GM21529 (cell line): ENCODE results near the gene CRIM1.

Experiments
- ATAC-seq: cut with Tn5 transposase; IDR thresholded peaks from one replicate; pipeline ENCODE4 v1.9.1; 2021; ENCODE audit not compliant: unreplicated experiment

Gene CRIM1

DNA sequence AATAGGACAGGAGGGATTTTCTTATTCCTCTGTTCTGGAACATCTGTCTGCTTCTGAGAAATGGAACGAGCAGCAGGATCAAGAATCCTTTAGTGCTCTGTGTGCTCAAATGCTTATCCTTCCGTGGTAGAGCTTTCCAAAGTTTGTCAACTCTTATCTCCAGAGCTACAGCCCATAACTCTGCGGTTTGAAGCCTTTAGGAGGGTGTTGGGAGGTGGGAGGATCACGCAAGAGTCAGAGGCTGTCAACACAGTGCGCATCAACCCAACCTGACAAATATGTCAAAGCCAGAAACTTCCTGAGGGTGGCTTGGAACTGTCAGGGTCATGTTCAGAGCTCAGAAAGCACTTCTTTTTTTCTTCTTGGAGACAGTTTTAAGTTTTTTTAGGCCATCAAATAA, 95.9 kb downstream of the CRIM1 start:
- ATAC-seq = no peak

DNA sequence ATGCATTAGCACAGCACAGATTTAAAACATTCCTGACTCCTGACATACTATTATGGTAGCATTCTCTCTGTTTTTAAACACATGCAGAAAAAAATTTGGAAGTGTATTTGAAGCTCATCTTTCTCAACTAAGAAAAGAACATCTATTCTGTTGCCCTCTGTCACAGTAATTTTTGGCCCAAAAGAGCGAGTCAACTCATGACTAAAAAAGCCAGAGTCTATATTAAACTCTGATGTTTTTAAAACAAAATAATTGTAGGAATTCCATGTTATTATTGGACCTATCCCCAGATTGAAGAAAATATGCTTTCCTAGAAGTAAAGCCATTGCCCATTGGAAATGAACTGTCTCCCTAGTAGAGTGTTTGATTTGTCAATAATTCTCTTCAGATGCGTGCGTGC, 96.7 kb downstream of the CRIM1 start:
- no peak for ATAC-seq

DNA sequence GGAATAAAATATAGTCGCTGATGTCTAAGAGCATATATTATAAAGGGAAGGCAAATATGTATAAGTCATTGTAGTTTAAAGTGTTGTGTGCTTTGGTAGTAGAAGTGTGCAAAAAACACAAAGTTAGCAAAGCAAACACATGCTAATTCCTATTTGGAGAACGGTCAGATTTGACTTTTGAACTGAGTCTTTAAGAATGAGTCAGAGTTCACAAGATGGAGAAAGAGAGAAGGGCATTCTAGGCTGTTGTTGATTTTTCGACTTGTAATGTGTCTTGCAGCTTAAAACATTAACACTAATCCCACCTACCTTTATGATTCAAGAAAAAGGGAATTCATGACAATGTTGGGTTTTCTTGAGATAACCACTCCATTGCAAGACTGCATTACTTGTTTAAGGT, 98.1 kb downstream of the CRIM1 start:
- ATAC-seq = no peak

DNA sequence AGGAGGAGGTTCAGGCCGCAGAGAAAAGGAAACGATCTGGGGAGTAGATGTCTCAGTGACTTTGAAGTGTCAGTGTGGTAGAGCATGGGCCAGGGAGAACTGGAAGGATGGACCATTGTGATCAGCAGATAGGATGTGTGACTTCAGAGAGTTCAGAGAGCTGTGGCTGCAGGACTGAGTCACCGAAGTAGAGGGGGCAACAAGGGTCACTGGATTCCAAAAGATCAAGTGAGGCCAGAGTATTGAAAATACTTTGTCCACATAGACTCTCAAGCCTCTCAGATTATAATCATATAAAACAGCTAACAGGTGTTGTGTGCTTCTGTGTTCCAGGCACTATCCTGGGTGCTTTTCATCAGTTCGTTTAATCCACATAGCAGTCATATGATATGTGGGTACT, 99.4 kb downstream of the CRIM1 start:
- no peak for ATAC-seq

DNA sequence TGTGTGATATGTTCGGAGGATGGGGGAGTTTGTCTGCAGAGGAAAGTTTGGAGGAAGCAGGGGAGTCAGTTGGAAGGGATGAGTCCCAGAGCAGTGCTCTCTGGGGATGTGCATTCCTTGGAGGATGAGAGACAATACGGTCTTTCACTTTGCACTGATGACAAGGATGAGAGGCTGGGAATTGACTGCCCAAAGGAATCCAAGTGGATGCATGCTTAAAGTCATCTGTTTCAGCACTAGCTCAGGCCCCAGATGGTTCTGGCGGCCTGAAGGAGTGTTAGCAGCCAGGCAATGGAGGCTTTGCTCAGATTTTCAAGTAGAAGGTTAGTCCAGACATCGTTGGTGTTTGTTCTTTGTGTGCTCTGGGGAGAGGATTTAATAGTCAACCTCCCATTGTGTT, 100.2 kb downstream of the CRIM1 start:
- ATAC-seq = no peak

DNA sequence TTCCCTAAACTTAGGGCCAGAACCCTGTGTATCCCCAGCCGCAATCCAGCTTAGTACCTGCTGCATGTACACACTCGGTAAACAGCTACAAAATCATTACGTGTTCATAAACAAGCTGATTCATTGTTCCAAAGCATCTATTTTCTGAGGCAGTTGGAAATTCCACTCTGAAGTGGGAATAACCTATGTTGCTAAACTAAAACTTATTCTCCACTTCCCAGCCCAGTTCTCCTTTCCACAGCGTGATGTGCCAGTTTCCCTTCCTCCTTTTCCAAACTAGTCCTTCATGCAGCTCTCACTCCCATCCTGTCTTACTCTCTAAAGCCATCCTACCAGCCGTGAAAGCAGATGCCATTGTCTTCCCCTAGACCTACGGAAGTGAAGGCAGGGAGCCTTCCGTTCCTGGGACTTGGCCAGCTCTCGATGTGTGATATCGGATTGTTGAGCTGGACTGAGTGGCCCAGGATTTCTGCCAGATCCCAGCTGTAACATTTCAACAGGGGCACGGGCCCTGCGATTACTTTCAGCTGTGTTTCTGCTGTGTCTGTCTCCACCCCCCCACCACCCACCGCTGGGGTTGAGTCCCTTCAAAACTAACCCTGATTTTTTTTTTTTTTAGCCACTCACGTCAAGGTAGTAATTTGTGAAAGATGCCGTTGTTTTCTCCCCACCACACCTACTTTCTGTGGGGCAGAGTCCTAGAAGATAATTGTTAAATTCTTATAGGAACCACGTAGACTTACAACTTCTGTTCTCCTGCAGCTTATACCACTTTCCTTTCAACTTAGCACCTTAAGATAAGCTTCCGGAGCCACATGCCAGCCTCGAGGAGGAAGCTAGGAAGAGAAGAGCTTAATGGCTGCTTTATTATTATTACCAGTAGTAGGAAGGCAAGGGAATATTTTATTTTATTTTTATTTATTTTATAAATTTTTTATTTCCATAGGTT, 100.9 kb downstream of the CRIM1 start:
- ATAC-seq = no peak

DNA sequence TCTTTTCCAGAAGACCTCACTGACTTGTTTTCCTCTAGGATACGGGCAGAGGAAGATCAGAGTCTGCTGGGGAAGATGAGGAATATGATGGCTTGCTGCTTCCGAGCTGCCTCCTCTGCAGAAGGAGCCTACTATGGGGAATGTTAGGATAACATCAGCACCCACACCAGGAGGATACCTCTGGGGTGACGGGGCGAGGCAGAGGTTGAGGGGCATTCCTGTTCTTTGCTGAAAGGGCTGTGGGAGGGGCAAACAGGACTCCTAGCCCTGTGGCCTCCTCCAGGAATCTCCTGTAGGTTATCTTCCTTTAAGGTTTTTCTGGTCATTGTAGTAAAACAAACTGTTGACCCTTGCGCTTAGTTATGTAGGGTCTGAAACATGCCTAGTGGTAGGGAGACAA, 102.5 kb downstream of the CRIM1 start:
- no peak for ATAC-seq

DNA sequence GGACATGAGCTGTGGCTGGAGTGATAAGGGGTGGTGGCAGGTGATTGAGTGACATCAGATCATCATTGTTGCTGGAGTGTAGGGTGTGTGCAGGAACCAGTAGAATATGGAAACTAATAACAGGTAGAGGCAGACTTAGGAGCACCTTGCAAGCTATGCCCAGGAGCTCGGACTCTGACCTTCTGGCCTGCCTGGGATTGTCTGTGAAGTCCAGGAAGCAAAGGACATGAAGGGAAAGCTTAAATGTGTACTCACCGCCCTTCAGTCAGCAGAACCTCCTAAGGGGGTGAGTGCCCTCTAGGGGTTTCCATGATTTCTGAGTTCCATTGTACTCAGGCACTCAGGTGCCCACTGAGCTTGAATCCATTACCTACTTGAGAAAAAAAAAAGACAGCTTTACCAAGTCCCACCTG, 104.2 kb downstream of the CRIM1 start:
- no peak for ATAC-seq

DNA sequence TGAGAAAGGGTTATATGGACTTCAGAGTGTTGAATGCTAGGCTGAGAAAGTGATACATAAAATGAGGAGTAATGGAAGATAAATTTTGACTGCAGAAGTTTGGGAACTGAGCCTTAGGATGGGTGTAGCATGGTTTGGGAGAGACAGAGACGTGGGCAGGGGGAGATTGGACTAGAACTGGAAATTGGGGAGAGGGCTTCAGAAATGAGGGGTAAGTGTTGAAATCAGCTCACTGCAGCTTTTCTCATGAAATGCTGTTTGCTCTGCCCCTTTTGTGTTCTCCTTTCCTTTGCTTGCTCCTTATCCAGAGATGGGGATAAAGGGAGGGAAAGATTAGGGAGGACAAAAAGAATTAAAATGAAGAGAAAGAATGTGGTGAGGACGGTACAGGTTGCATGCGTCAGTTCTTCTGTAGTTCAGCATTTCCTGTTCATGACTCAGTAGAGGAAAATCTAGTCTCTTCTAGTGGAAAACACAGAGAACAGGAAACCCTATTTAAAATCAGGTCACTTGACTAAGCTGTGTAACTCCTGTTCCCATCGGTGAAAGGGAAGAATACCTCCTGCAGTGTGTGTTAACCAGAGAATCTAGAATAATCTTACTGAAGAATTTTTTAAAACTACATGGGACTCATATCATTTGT, 105.6 kb downstream of the CRIM1 start:
- ATAC-seq = peak; percentile 78

DNA sequence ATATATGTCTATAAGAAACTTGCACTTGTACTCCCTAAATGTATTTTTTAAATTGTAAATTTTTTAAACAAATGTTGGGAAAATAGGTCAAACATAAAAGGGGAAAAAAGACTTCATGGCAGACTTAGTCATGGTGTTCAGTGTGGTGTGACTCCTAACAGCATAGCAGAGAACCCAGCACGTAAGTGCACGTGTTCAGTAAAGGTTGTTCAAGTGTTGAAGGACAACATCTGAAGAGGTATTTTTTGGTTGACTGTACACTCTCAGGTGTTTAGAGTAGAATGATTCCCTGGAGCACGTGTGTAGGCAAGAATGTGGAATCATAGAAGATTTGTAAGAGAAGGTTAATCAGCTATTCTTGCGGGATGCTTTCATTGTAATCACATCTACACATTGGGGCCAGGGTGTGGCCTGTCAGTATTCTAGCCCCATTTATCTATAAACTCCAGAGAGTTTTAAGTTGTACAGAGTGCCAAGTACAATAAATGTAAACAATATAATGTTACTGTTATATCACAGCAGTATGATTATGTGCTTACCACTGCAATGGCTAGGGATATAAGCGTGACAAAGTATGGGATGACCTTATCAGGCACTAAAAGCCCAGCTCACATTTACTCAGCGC, 106.8 kb downstream of the CRIM1 start:
- no peak for ATAC-seq

DNA sequence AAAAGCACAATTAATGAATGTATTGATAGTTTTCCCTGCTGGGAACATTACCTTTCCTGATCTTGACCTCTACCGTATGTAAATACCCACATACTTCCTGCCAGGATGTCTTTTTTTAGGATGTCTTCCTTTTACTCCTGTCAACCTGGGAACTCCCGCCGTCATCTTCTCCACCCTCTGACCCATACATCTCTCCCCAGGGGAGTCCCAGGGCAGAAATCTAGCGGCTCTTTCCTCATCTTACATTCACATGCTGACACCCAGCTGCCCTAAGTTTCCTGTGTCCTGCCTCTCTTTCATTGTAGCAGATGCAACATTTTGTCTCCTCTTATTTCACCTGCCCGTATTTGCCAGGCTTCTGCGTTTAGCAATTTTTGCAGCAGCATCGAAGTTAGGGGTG, 107.8 kb downstream of the CRIM1 start:
- no peak for ATAC-seq

DNA sequence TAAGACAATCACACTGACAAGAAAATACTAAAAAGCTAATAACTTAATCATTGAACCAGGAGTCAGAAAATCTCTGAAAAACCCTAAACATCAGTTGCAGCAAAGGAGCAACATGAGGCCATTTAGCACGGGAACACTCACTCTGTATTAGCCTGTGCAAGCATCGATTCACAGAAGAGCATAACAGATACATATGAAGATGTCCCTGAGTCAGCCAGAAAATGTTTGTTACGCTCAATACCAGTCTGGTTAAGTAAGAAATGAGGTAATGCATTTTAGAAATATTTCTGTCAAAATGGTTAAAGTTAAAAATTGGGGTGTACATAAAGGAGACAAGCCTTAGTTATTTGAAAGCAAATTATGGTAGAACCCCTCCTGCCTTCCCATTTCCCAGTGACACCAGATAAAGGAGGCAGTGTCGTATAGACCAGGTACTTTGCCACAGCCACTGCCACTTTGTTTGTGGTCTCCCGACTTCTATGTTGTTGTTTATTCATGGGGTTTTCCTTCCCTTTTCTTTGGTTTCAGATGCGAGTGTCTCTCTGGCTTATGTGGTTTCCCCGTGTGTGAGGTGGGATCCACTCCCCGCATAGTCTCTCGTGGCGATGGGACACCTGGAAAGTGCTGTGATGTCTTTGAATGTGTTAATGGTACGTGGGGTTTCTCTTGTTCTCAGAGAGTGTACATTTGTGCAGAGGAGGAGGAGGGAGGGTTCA, 108.6 kb downstream of the CRIM1 start:
- no peak for ATAC-seq

DNA sequence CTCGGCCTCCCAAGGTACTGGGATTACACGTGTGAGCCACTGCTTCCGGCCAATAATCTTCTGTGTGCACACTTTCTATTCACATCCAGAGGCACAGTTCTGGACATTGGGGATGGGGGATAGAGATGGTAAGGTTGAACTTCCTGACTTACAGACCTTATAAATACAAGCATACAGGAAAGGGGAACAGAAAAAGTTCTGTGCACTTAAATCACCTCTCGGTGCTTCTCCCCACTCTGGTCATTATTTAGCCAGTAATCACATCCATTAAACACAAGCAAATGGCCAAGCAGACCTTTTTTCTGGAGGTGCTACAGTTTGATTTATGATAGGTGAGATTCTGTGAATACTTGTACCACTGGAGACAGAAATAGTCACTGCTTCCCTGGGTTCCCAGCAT, 110.6 kb downstream of the CRIM1 start:
- no peak for ATAC-seq

DNA sequence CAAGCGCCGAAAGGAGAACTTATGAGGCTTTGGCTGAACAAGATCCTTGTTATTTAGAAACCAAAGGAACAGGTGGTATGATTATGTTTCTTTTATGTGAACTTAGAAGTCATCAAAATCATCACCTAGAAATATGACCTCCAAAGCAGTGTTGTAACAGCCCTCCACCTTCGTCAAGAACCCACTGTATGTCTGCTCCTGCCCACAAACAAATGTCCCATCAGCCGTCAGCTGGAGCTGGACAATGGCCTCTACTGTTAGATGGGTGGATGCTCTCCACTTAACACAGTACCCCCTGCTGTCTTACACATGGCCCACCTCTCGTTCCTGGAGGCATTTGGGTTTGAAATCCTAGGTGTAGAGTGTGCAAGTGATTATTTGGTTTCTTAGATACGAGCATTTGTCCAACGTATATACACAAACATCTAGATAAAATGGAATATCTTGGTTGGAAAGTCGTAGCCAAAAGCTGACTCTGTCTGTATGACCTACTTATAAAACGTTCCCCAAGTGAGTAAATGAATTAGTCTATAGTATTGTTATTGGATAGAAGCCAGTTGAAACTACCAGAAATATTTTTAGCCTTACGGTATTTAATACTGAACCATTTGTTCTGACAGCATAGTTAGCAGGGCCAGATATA, 113.0 kb downstream of the CRIM1 start:
- no peak for ATAC-seq

DNA sequence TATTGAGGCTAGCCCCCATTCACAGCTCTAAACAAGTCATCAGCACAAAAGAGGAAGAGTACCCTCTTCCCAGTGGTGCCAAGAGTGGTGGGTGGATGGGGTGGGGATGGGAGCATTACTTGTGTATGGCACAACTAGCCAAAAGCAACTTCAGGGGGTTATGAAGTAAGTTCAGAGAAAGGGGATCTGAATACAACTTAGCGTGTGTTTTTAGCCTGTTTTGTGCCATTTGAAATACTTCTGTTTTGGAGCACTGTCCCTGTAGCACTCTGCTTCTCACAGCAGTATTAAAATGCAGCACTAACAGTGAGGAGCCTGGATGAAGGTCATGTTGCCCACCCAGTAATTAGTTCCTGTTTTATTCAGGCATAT, 113.5 kb downstream of the CRIM1 start:
- no peak for ATAC-seq

DNA sequence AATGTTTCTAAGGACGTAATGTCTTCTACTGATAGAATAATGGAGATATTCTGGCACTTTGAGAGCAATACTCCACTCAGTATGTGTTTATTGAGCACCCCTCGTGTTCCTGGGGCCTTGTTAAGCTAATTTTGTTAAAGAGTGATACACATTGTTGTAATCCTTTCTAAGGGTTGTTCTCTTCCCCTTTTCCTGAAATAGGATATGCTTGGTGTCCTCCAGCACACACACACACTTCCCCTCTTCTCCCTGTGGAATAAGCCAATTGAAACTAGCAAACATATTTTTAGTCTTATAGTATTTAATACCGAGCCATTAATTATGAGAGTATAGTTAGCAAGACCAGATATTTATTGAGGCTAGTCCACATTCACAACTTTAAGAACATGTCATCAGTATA, 114.1 kb downstream of the CRIM1 start:
- ATAC-seq = no peak

DNA sequence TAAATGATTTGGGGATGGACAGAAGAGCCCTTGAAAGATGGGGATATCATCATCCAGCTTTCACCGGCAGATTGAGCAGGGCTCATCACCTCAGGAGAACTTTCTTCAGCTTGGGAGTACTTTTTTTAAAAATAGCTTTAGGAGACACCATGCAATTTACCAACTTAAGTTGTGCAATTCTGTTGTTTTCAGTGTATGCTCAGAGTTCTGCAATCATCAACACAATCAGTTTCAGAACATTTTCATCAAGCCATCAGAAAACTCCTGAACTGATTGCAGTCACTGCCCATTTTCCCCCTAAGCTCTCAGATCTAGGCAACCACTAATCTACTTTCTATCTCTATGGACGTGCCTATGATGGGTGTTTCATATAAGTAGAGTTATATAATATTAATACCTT, 117.7 kb downstream of the CRIM1 start:
- ATAC-seq = no peak

DNA sequence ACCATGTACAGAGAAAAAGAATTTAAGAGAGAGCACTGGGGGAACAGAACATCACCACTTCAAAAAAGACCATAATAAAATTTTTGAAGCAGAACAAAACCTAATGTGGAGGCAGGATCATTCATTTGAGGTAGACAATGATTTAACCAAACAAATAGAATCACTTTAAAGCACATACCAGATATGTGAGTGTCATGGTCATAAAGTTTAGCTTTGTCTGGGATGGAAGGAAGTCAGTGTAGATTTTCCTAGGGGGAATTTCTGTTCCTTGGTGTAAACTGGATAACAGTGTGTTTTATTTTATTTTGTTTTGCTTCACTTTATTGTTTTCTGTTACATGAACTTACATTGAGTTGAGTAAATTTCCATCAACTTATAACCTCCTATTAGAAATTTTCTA, 120.8 kb downstream of the CRIM1 start:
- no peak for ATAC-seq

DNA sequence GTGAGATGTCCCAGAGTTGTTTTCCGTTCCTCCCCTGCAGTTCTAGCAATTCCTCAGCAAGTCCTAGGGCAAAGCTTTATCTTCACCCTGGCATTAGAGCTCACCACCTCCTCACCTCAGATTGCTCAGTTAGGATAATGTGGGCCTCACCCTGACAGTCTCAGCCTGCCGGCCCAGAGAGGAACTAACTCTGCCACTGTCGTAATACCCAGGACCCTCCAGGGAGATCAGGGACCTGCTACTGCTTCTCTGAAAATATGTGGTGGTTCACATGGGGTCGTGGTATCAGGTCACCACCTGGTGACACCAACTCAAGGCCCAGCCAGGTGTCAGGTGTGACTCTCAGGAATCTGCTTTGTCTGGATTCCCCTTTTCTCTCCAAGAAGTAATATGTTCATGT, 121.7 kb downstream of the CRIM1 start:
- ATAC-seq = no peak

DNA sequence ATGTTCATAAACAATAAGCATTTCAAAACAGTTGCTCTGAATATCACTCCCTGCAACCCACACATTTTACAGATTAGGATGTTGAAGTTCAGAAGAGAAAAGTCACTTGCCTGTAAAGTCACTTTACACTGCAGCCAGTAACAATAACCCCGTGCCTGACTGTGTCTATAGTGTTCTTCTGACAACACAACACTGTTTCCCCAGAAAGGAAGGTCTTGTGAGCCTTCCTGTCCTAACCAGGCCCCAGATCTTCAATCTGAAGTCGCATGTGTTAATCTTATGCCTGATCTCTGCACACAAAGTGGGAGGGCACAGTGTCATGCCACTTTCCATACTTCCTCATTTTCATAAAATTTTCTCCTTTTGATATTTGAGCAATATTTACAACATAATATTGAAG, 122.2 kb downstream of the CRIM1 start:
- ATAC-seq = no peak

DNA sequence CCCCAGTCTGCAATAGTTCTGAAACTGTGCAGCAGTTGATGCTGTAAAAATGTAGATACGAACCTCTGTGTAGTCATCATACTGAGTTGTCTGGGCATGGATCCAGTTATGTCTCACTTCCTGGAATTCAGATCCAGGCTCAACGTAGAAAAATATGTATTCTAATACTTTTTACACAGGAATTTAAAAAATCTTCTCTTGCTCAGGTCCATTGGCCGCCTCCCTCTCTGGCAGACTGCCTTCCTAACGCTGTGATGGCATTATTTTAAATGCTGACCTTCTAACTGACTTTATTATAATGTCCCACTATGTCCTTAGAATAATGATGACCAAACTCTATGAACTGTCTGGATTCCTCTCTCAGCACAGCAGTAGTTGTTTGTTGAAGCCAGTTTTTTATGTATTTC, 122.8 kb downstream of the CRIM1 start:
- ATAC-seq = no peak
